Measurements from ENCODE around the gene WWTR1.

WWTR1 gene

GRCh38 chr3:149657926-149658743 is at the start of gene WWTR1:
TSS of gene WWTR1 (minus strand) at chr3:149658025. CDS start at chr3:149657306, 719 bp downstream.
- in situ Hi-C loops (cut with MboI; ENCODE audit: low sequenced_read_pairs), result no loop called here

- in situ Hi-C loops (cut with MboI; ENCODE audit: low sequenced_read_pairs), result no loop called here
Observed at GRCh38 chr3:149706905-149707304, 49.1 kb upstream of the WWTR1 start.

GRCh38 chr3:149705416-149705815 is 47.6 kb upstream of the WWTR1 start:
- in situ Hi-C loops (cut with MboI; ENCODE audit: low sequenced_read_pairs), result no loop called here

- in situ Hi-C loops (cut with MboI; ENCODE audit: low sequenced_read_pairs), result no loop called here
Observed at GRCh38 chr3:149703466-149703865, 45.6 kb upstream of the WWTR1 start.

GRCh38 chr3:149702691-149703441 is 45.0 kb upstream of the WWTR1 start:
- in situ Hi-C loops (cut with MboI; ENCODE audit: low sequenced_read_pairs), result no loop called here

GRCh38 chr3:149701977-149702350 is 44.1 kb upstream of the WWTR1 start:
- in situ Hi-C loops (cut with MboI; ENCODE audit: low sequenced_read_pairs), result no loop called here

- in situ Hi-C loops (cut with MboI; ENCODE audit: low sequenced_read_pairs), result no loop called here
Observed at GRCh38 chr3:149701206-149701976, 43.6 kb upstream of the WWTR1 start.

GRCh38 chr3:149688122-149688757 is 30.4 kb upstream of the WWTR1 start:
- in situ Hi-C loops (cut with MboI; ENCODE audit: low sequenced_read_pairs), result no loop called here

- in situ Hi-C loops (cut with MboI; ENCODE audit: low sequenced_read_pairs), result no loop called here
Observed at GRCh38 chr3:149686996-149687395, 29.2 kb upstream of the WWTR1 start.

- in situ Hi-C loops (cut with MboI; ENCODE audit: low sequenced_read_pairs), result no loop called here
Observed at GRCh38 chr3:149678351-149678950, 20.6 kb upstream of the WWTR1 start.

- in situ Hi-C loops (cut with MboI; ENCODE audit: low sequenced_read_pairs), result no loop called here
Observed at GRCh38 chr3:149673393-149673792, 15.6 kb upstream of the WWTR1 start.

- in situ Hi-C loops (cut with MboI; ENCODE audit: low sequenced_read_pairs), result no loop called here
Observed at GRCh38 chr3:149670742-149671492, 13.1 kb upstream of the WWTR1 start.

- in situ Hi-C loops (cut with MboI; ENCODE audit: low sequenced_read_pairs), result no loop called here
Observed at GRCh38 chr3:149667576-149667975, 9.8 kb upstream of the WWTR1 start.

- in situ Hi-C loops (cut with MboI; ENCODE audit: low sequenced_read_pairs), result no loop called here
Observed at GRCh38 chr3:149663966-149664365, 6.1 kb upstream of the WWTR1 start.

- in situ Hi-C loops (cut with MboI; ENCODE audit: low sequenced_read_pairs), result no loop called here
Observed at GRCh38 chr3:149662240-149662887, 4.5 kb upstream of the WWTR1 start.

- in situ Hi-C loops (cut with MboI; ENCODE audit: low sequenced_read_pairs), result no loop called here
Observed at GRCh38 chr3:149660462-149660861, 2.6 kb upstream of the WWTR1 start.

GRCh38 chr3:149658744-149659497 is 1.1 kb upstream of the WWTR1 start:
- in situ Hi-C loops (cut with MboI; ENCODE audit: low sequenced_read_pairs), result no loop called here

GRCh38 chr3:149657321-149657925 is 402 bp downstream of the WWTR1 start:
- in situ Hi-C loops (cut with MboI; ENCODE audit: low sequenced_read_pairs), result no loop called here
